Uterus (tissue), 4 donors: ENCODE data around the gene LARP1B. TPM values are rescaled to one million over a fixed set of nuclear protein-coding genes. Genes with fewer than 3 reads are reported as not detected.

Experiments used
- DNase-seq, 2 donors: peaks; one replicate each; pipeline ENCODE4 v3.0.0-alpha.2; 2019 to 2020
- H3K27ac ChIP-seq, 2 donors: fragments of 200-600 bp; sonication (generic); 1 replicate in 1 of 2; 2 replicates in 1 of 2; pipeline ENCODE4 v1.5.1; 2016 to 2018
- H3K27me3 ChIP-seq, 2 donors: fragments of 200-600 bp; sonication (generic); one replicate each; pipeline ENCODE4 v1.5.1; 2018 to 2019; ENCODE audit warnings: control low read depth in 1 of 2
- H3K36me3 ChIP-seq, 2 donors: fragments of 200-600 bp; sonication (generic); one replicate each; pipeline ENCODE4 v1.5.1; 2019; ENCODE audit warnings: control low read depth in 1 of 2
- H3K4me1 ChIP-seq, 2 donors: fragments of 200-600 bp; sonication (generic); one replicate each; pipeline ENCODE4 v1.5.1; 2018 to 2019; ENCODE audit warnings: control low read depth in 1 of 2
- H3K4me3 ChIP-seq, 2 donors: fragments of 200-600 bp; sonication (generic); 1 replicate in 1 of 2; 2 replicates in 1 of 2; pipeline ENCODE4 v1.5.1; 2018 to 2019; ENCODE audit warnings: mild to moderate bottlenecking in 1 of 2
- H3K9me3 ChIP-seq, 2 donors: fragments of 200-600 bp; sonication (generic); one replicate each; pipeline ENCODE4 v1.5.1; 2019; ENCODE audit warnings: control low read depth in 1 of 2
- CTCF ChIP-seq, 4 experiments: fragments of 200-600 bp in 2 of 4; fragments of 450-650 bp in 2 of 4; sonication (generic) in 2 of 4; IDR thresholded peaks; one replicate each; pipeline ENCODE4 v1.5.1; 2016 to 2019; ENCODE audit warnings: antibody characterized with exemption in 4 of 4, mild to moderate bottlenecking in 2 of 4, moderate library complexity in 1 of 4
- POLR2A ChIP-seq, 2 donors: fragments of 450-650 bp; IDR thresholded peaks; one replicate each; pipeline ENCODE4 v1.6.1; 2016; ENCODE audit warnings: antibody characterized with exemption in 2 of 2, mild to moderate bottlenecking in 1 of 2, moderate library complexity in 1 of 2
- intact Hi-C: fragments of 100-400 bp; cut with DNase I; formaldehyde crosslinking; loops from one replicate; pipeline ENCODE4 v1.15.1; 2023; ENCODE audit warnings: low total_unique reads
- total RNA-seq, 4 donors: library from RNA; depleted of rRNA in 3 of 4; stranded (reverse); fragments of >200 nt in 3 of 4; gene quantifications; one replicate each; pipeline versions ENCODE4 v1.1.0 to v1.2.4, GENCODE V29; 2014 to 2023
- donor health status: DM: yes; HTN: yes; CAD: no.

Gene LARP1B
- total RNA-seq, 4 donors from 2014 or later: 11.2 to 41.5 (median 36.1) TPM

DNA sequence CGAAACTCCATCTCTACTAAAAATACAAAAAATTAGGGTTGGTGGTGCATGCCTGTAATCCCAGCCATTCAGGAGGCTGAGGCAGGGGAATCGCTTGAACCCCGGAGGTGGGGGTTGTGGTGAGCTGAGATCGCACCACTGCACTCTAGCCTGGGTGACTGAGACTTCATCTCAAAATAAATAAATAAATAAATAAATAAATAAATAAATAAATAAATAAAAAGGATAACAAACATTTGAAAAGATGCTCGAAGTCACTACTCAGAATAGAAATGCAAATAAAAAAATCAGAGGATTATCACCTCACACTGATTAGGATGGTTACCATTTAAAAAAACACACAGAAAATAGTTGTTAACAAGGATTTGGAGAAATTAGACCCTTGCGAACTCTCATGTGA is 73.8 kb downstream of the LARP1B start:
- H3K4me3 ChIP-seq: no peak overlapping the region
- no peak for DNase-seq
- no peak for TF ChIP-seq CTCF (IDR thresholded peaks at IDR 0.05)
- TF ChIP-seq POLR2A (IDR thresholded peaks at IDR 0.05): no peak
- no peaks in the 10 kb centered on the region for H3K27me3 ChIP-seq
- H3K36me3 ChIP-seq: no peaks in the 10 kb centered on the region
- no peaks in the 10 kb centered on the region for H3K4me1 ChIP-seq
- H3K27ac ChIP-seq: no peak overlapping the region
- intact Hi-C loops: no loop called here
- H3K9me3 ChIP-seq: no peaks in the 10 kb centered on the region

DNA sequence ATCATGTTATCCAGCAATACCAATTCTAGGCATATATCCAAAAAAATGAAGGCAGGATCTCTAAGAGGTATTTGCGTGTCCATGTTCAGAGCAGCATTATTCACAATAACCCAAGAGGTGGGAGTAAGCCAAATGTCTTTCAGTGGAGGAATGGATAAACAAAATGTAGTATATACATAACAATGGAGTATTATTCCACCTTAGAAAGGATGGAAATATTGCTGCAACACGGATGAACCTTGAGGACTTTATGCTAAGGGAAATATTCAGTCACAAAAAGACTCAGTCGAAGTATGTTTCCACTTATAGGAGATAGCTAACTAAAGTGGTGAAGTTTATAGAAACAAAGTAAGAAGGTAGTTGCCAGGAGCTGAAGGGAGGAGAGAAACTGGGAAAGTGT is 74.3 kb downstream of the LARP1B start:
- no peak overlapping the region for H3K4me3 ChIP-seq
- intact Hi-C loops: no loop called here
- H3K27ac ChIP-seq: no peak overlapping the region
- no peaks in the 10 kb centered on the region for H3K27me3 ChIP-seq
- DNase-seq: no peak
- H3K9me3 ChIP-seq: no peaks in the 10 kb centered on the region
- no peaks in the 10 kb centered on the region for H3K4me1 ChIP-seq
- no peaks in the 10 kb centered on the region for H3K36me3 ChIP-seq
- TF ChIP-seq POLR2A (IDR thresholded peaks at IDR 0.05) (no peak), CTCF (IDR thresholded peaks at IDR 0.05) (no peak)

DNA sequence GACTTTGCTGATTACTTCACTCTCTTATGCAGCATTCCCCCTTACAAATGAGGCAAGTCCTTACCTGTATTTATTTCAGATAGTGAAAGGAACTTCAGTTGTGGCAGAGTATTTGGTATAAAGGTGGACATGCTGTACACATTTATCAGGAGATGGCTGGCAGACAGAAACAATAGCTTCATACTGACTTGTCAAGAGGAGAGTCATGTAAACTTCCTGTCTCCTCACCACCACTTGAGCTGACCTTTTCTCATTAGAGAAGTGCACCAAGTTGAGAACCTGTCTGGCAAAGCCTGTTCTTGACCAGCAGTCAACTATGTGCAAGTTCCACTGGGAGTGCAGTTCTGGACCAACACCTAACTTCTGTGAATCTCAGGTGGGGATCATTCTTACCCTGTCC is 80.8 kb downstream of the LARP1B start:
- no peak overlapping the region for H3K4me3 ChIP-seq
- DNase-seq: no peak
- no peaks in the 10 kb centered on the region for H3K27me3 ChIP-seq
- no peaks in the 10 kb centered on the region for H3K9me3 ChIP-seq
- no peaks in the 10 kb centered on the region for H3K4me1 ChIP-seq
- intact Hi-C loops: no loop called here
- H3K27ac ChIP-seq: no peak overlapping the region
- no peak for TF ChIP-seq POLR2A (IDR thresholded peaks at IDR 0.05)
- no peak for TF ChIP-seq CTCF (IDR thresholded peaks at IDR 0.05)
- H3K36me3 ChIP-seq: no peaks in the 10 kb centered on the region

GRCh38 chr4:128145727-128146126 is 84.6 kb downstream of the LARP1B start:
- no peaks in the 10 kb centered on the region for H3K27me3 ChIP-seq
- no peak for DNase-seq
- no peak overlapping the region for H3K27ac ChIP-seq
- intact Hi-C loops: no loop called here
- TF ChIP-seq POLR2A (IDR thresholded peaks at IDR 0.05): no peak
- no peak for TF ChIP-seq CTCF (IDR thresholded peaks at IDR 0.05)
- H3K36me3 ChIP-seq: no peaks in the 10 kb centered on the region
- no peaks in the 10 kb centered on the region for H3K4me1 ChIP-seq
- no peak overlapping the region for H3K4me3 ChIP-seq
- H3K9me3 ChIP-seq: no peaks in the 10 kb centered on the region

DNA sequence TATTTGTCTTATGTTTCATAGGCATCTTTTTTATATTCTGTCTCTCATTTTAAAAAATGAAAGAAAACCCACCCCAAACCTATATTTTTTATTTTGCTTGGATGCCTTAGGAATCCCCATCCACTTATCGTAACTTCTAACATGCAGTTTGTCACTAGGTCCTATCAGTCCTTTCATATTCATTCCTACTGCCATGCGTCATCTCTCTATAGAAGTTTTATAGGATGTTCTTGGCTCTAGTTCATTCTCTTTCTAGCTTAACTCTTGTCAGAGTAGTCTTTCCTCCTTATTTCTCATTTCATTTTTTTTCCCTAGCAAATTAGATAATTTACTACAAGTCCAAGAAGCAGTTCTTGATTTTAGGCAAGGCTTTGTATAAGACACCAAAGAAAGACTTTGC is 92.7 kb downstream of the LARP1B start:
- Histone ChIP-seq H3K4me3 (no peak overlapping the region), H3K27ac (no peak overlapping the region), H3K36me3 (no peaks in the 10 kb centered on the region), H3K9me3 (no peaks in the 10 kb centered on the region), H3K27me3 (no peaks in the 10 kb centered on the region), H3K4me1 (no peaks in the 10 kb centered on the region)
- intact Hi-C loops: no loop called here
- no peak for DNase-seq
- no peak for TF ChIP-seq CTCF (IDR thresholded peaks at IDR 0.05)
- TF ChIP-seq POLR2A (IDR thresholded peaks at IDR 0.05): no peak
